NCI-H2196 (cell line): ENCODE results near the gene RFX4.

Experiments
- DNase-seq: peaks from one replicate; lab custom pipeline; 2025; ENCODE audit not compliant: unreplicated experiment; lab: John Stamatoyannopoulos, UW

RFX4 gene

GRCh38 chr12:106645465-106646330 is 62.9 kb downstream of the RFX4 start:
- DNase-seq, result peak; percentile 5

- no peak for DNase-seq
Observed at GRCh38 chr12:106646472-106646871, 63.7 kb downstream of the RFX4 start.

DNA sequence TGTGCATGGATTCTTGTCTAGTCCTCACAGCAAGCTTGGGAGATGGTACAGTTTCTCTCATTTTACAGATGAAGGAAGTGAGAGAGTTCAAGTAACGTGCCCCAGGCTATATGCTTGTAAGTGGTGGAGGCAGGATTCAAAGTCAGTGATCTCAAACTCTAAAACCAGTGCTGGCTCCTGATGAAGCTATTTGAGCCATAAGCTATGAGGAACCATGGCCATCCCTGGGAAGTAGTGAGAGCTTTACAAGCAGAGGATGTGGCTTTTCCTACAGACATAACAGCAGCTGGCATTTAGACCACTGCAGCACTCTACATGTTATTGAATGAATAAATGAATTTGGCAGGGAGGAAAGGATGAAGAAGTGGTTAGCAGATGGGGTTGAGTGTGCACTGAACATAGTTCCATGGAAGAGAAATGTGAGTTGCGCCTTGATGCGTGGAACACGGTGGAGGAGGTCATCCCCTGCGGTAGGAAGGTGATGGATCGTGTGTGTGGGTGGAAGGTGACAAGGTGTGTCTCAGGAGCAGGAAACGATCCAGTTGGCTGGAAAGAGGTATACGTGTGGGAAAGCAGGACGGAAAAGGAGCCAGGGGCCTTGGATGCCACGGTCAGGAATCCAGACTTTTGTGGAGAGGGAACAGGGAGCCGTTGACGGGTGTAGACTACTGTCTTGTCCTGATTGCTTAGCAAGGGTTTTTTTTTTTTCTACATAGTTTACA is 65.2 kb downstream of the RFX4 start:
- DNase-seq, result no peak

- no peak for DNase-seq
Observed at GRCh38 chr12:106648736-106649135, 65.9 kb downstream of the RFX4 start.

- DNase-seq, result no peak
Observed at GRCh38 chr12:106651552-106651951, 68.7 kb downstream of the RFX4 start.

- no peak for DNase-seq
Observed at GRCh38 chr12:106652510-106653015, 69.8 kb downstream of the RFX4 start.

GRCh38 chr12:106655577-106655976 is 72.8 kb downstream of the RFX4 start:
- no peak for DNase-seq

DNA sequence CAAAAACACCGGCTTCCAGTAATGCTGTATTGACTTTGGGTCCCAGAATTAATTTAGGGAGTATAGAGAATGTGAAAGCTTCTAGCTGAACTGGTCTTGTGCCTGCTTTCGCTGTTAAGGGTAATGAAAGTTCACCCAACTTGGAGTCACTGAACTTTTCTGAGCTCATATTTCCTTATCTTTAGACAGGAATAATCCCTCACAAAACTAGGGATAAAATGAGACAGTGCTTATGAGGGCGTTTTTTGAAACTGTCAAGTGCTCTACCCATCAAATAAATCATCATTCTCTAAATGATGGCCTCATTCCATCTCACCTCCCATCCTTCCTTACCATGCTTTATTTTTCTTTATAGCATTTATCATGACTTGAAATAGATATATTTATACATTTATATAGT is 74.7 kb downstream of the RFX4 start:
- DNase-seq, result no peak

- DNase-seq, result no peak
Observed at GRCh38 chr12:106663385-106663784, 80.6 kb downstream of the RFX4 start.

DNA sequence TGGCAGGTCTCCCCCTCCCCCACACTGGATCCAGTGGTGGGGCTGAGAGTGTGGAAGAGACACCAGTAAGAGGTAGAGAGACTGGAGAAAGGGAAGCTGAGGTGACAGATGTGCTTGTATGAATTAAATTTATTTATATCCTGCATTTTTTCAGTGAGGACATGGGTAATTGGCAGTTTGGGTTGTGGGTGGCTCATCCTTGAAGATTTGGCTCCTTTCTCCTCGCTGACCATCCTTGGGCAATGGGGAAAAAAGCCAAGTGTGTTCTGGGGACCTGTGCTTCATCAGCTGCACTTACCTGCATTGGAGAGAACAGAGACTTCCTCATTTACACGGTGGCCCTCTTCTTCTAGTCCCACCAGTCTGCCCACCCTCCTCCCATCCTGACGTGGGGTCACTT is 86.4 kb downstream of the RFX4 start:
- no peak for DNase-seq

DNA sequence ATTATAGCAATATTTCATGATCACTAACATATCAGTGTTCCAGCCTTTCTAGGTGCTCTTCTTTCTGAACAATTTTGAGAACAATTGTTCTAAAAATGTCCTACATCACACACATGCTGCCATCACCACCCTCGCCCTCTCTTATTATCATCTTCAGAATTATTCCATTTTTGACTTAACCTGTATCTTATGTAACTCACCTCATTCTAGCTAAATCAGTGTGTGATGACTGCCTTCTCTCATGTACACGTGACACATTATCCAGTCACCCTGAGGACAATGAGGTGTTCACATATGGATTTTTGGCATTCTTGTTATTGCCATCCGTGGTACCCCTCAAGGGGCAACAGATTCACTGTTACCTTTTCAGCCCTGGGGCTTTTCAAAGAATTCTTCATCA is 87.3 kb downstream of the RFX4 start:
- no peak for DNase-seq

GRCh38 chr12:106671840-106672239 is 89.0 kb downstream of the RFX4 start:
- DNase-seq, result no peak

- DNase-seq, result no peak
Observed at GRCh38 chr12:106672314-106673025, 89.7 kb downstream of the RFX4 start.

DNA sequence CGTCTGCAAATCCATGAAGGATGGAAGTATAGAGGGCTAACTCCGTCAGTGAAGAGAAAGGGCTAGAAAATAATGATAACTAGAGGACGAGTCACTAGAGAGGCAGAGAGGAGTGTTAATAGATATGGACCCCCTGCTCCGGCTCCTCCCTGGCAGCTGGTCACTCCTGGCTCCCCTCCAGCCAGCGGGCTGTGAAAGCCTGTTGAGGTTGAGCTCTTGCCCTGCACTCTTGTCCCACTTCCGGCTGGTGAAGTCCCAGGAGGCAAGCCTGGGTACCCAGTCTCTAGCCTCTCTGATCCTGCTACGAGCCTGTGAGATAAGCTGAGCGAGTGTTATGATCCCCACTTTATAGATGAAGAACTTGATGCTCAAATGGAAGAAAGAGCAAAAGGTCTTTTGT is 90.3 kb downstream of the RFX4 start:
- no peak for DNase-seq

DNA sequence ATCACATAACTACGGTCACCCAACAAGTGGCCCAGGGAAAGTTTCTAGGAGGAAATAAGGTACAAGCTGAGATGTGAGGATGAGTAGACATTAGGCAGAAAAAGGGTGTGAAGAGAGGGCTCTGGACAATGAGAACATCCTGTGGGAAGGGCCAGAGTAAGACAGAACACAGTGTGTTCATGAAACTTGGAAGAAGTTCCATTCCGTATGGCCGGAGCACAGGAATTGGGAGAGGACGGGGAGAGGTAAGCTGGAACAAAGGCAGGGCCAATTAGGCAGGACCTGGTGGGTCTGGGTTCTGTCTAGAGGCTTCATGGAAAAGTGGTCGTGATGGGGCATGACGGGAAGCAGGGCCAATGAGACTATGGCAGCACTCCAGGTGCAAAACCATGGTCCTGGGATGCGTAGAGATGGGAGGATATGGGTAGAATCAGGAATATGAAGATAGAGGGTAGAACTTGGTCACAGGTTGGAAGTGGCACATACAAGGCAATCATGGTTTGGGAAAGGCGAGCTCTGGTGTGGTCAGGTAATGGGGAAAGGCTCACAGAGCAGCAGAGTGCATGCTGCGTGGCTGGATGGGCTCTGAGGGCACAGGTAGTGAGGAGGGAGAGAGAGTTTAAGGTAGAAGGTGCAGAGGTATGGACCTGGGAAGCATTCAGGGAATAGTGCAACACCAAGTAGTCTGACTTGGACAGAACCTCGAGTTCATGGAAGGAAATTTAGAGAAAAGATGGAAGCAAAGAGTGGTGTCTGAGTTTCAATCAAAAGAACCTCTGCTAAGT is 93.0 kb downstream of the RFX4 start:
- DNase-seq, result no peak

- DNase-seq, result no peak
Observed at GRCh38 chr12:106679574-106679973, 96.8 kb downstream of the RFX4 start.

DNA sequence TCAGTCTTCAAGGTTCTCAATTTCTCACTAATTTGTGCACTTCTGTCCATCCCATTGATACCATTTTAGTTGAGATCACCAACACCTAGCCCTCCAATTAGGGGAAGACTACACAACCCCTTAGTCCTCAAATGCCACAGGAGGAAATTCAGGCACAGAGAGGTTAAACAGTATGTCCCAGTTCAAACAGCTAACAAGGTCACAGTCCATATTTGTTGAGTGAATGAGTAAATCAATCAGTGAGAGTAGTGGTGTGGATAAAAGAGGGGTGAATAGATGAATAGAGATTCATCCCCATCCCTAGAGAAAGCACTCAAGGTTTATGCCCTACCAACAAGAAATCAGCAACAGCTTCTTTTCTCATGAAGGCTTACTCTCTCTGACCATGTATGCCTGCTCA is 97.5 kb downstream of the RFX4 start:
- no peak for DNase-seq

DNA sequence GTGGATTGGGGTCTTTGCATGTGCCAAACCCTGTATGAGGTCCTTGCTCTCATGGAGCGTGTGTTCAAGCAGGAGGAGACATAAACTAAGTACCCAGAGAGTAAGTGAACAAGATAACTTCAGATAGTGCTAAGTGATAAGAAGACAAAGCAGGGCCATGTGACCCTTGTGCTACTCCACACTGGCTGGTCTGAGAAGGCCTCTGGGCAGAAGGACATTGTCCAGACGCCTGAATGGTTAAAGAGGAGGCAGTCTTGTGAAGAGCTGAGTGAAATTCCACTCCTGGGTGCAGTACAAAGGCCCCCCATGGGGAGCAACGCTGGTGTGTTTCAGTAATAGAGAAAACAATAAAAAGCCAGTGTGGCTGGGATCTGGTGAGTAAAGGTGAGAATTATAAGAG is 98.4 kb downstream of the RFX4 start:
- no peak for DNase-seq

GRCh38 chr12:106682594-106683234 is 99.9 kb downstream of the RFX4 start:
- DNase-seq, result no peak

GRCh38 chr12:106684497-106684896 is 101.7 kb downstream of the RFX4 start:
- DNase-seq, result no peak
